ENCODE data around the gene ASAH2. TPM values are rescaled to one million over a fixed set of nuclear protein-coding genes. Genes with fewer than 3 reads are reported as not detected.

ASAH2 gene
- 0.63 to 2.7 TPM (median 1.5 TPM) in 5 replicates for total RNA-seq (2022; extraction: Qiagen RNA extraction)

DNA sequence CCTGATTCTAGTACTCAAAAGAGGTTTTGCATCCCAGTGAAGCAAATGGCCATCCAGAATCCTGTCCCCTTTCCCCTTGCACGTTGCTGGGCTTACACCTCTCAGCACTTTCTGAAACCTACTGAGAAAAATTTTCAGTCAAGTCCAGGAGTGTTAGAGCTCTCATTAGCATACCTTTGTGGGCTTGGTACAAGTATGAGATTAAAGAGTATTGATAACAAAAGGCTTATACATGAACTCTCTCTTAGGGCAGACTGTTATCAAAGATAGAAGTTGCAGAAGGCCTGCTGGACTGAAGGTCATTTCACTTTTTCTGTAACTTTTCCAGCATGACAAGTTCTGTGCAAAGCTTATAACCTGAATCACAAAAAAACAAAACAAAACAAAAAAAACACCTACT, at the start of gene ASAH2:
ASAH2 (minus strand) TSS at position 123 of the 400 bp plus-strand sequence. CDS start 2,906 bp downstream, outside the sequence.

Other genes starting within 250 kb of the ASAH2 start
- gene WASHC2A, start 183.6 kb downstream of the ASAH2 start, total RNA-seq (2022; extraction: Qiagen RNA extraction), result 10.9 to 14.9 TPM (median 11.3 TPM) in 5 replicates

Data from A549 treated with AZD2906 at 1 μM for 4 hours (cell line).